GM19099 (cell line): ENCODE measurements around the gene GDF7.

Experiments used
- POLR2A ChIP-seq: IDR thresholded peaks from 3 replicates; pipeline ENCODE4 v1.6.1; 2011; ENCODE audit warnings: low read depth; ENCODE audit not compliant: insufficient read length; ENCODE audit errors: extremely low read depth

The GDF7 gene

GRCh38 chr2:20668871-20669475, 2.0 kb downstream of the GDF7 start:
- no peak for TF ChIP-seq POLR2A

GRCh38 chr2:20669562-20670314, 2.8 kb downstream of the GDF7 start:
- TF ChIP-seq POLR2A: no peak

- no peak for TF ChIP-seq POLR2A
These were observed 3.5 kb downstream of the GDF7 start for GRCh38 chr2:20670315-20671035.

GRCh38 chr2:20671036-20671735, 4.2 kb downstream of the GDF7 start:
- TF ChIP-seq POLR2A: no peak

- TF ChIP-seq POLR2A: no peak
These were observed 4.8 kb downstream of the GDF7 start for GRCh38 chr2:20671736-20672080.

GRCh38 chr2:20672201-20672951, 5.4 kb downstream of the GDF7 start:
- no peak for TF ChIP-seq POLR2A

GRCh38 chr2:20673686-20674308, 6.9 kb downstream of the GDF7 start:
- TF ChIP-seq POLR2A: no peak

GRCh38 chr2:20674309-20674965, 7.5 kb downstream of the GDF7 start:
- no peak for TF ChIP-seq POLR2A

- no peak for TF ChIP-seq POLR2A
These were observed 8.2 kb downstream of the GDF7 start for GRCh38 chr2:20674974-20675679.

GRCh38 chr2:20675701-20676352, 8.9 kb downstream of the GDF7 start:
- peak; percentile 16 for TF ChIP-seq POLR2A

GRCh38 chr2:20676353-20677215, 9.6 kb downstream of the GDF7 start:
- no peak for TF ChIP-seq POLR2A
